Left lung (tissue), 10 donors: ENCODE measurements around the gene FAM89B. TPM values are rescaled to one million over a fixed set of nuclear protein-coding genes. Genes with fewer than 3 reads are reported as not detected.
A peak's percentile ranks its signal among the peaks of the same experiment; 100 is the strongest.

Experiments used
- ATAC-seq: fragments of 200-7000 bp; cut with Tn5 transposase; one replicate; pipeline ENCODE4 v1.9.1; 2020; ENCODE audit warnings: moderate library complexity
- DNase-seq, 4 donors: peaks; one replicate each; pipeline ENCODE4 v3.0.0-alpha.2; 2013 to 2020
- H3K27ac ChIP-seq, 2 donors: fragments of 200-600 bp; sonication (generic) in 1 of 2; one replicate each; pipeline versions ENCODE4 v1.5.0 to v1.8.0; 2020 to 2021
- H3K27me3 ChIP-seq, 2 donors: fragments of 200-600 bp; sonication (generic) in 1 of 2; one replicate each; pipeline versions ENCODE4 v1.5.0 to v1.8.0; 2020 to 2021
- H3K36me3 ChIP-seq, 2 donors: fragments of 200-600 bp; sonication (generic) in 1 of 2; one replicate each; pipeline versions ENCODE4 v1.5.0 to v1.8.0; 2020 to 2021
- H3K4me1 ChIP-seq, 2 donors: fragments of 200-600 bp; one replicate each; pipeline ENCODE4 v1.8.0; 2021
- H3K4me3 ChIP-seq, 2 donors: fragments of 200-600 bp; sonication (generic) in 1 of 2; one replicate each; pipeline versions ENCODE4 v1.5.0 to v1.8.0; 2020 to 2021; ENCODE audit warnings: mild to moderate bottlenecking in 1 of 2
- H3K9me3 ChIP-seq, 2 donors: fragments of 200-600 bp; sonication (generic) in 1 of 2; one replicate each; pipeline versions ENCODE4 v1.5.0 to v1.8.0; 2020 to 2021
- intact Hi-C, 2 donors: fragments of 100-400 bp; cut with DNase I; formaldehyde crosslinking; loops; one replicate each; pipeline versions ENCODE4 v1.11.2 to v1.14.2; 2022
- polyA plus RNA-seq, 6 donors: library from polyadenylated mRNA; unstranded; fragments of 120-200 nt; gene quantifications; one replicate each; pipeline ENCODE4 v1.2.1, GENCODE V29; 2013; ENCODE audit not compliant: insufficient read length in 6 of 6
- total RNA-seq, 2 donors: library from RNA; stranded (reverse); fragmentation: NEBNext Ultra II Directional; extraction: Animal tissue kit (Norgen Biotek cat#: 25700); gene quantifications; one replicate each; pipeline ENCODE4 v1.2.1, GENCODE V29; 2021
- TF ChIP-seq, protein P1 (sequence below), 2 donors: fragments of 200-600 bp; sonication (generic) in 1 of 2; IDR thresholded peaks; one replicate each; pipeline versions ENCODE4 v1.5.0 to v1.8.0; 2021; ENCODE audit warnings: antibody characterized with exemption in 2 of 2
- donor health status: DM: no; HTN: yes; CAD: no.
- donor health status: DM: no; HTN: no; CAD: no.

FAM89B gene
- total and polyA plus RNA-seq, 8 donors = 20.7 to 57.5 (median 34.9) TPM

DNA sequence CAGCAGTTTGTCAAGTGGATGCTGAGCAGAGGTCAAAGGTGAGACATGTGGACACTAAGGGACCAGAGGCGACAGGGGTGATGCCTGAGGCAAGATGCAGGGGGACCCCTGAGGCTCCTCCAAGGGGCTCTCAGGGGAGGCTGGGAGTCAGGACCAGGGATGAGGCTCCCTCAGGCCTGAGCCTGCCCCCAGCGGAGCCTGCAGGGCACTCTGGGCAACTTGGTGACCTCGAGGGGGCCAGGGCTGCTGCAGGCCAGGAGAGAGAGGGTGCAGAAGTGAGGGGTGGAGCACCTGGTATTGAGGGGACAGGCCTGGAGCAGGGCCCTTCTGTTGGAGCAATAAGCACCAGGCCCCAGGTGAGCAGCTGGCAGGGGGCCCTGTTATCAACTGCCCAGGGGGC lies 9.6 kb downstream of the FAM89B start:
- TF ChIP-seq, protein P1, sequence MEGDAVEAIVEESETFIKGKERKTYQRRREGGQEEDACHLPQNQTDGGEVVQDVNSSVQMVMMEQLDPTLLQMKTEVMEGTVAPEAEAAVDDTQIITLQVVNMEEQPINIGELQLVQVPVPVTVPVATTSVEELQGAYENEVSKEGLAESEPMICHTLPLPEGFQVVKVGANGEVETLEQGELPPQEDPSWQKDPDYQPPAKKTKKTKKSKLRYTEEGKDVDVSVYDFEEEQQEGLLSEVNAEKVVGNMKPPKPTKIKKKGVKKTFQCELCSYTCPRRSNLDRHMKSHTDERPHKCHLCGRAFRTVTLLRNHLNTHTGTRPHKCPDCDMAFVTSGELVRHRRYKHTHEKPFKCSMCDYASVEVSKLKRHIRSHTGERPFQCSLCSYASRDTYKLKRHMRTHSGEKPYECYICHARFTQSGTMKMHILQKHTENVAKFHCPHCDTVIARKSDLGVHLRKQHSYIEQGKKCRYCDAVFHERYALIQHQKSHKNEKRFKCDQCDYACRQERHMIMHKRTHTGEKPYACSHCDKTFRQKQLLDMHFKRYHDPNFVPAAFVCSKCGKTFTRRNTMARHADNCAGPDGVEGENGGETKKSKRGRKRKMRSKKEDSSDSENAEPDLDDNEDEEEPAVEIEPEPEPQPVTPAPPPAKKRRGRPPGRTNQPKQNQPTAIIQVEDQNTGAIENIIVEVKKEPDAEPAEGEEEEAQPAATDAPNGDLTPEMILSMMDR (IDR thresholded peaks at IDR 0.05) = no peak
- intact Hi-C loops = no loop called here
- peaks cover 0 to 90% of the 10 kb centered on the region in 2 donors for H3K36me3 ChIP-seq
- peaks cover 11 to 50% of the 10 kb centered on the region in 2 donors for H3K4me1 ChIP-seq
- H3K4me3 ChIP-seq = no peak overlapping the region
- no peaks in the 10 kb centered on the region for H3K27me3 ChIP-seq
- ATAC-seq (no peak), DNase-seq (no peak)
- no peaks in the 10 kb centered on the region for H3K9me3 ChIP-seq
- H3K27ac ChIP-seq = no peak overlapping the region

DNA sequence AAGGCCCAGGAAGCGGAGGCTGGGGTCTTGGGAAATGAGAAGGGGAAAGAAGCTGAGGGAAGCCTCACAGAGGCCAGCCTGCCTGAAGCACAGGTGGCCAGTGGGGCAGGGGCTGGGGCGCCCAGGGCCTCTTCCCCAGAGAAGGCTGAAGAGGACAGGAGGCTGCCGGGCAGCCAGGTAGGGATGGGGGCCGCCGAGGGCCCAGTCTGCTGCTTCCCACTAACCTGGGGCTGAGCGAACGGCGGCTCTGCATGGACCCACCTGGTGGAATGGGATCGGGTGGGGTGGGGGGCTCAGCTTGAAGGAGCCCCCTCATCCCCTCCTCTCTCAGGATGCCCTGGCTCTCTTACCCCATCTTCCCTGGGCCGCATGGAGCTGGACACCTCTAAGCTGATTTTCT lies 11.3 kb downstream of the FAM89B start:
- Histone ChIP-seq H3K27ac (peak overlapping the region in 1 of 2 donors; percentile 13), H3K9me3 (no peaks in the 10 kb centered on the region), H3K4me1 (peaks cover 6 to 50% of the 10 kb centered on the region in 2 donors), H3K36me3 (peaks cover 0 to 87% of the 10 kb centered on the region in 2 donors), H3K4me3 (no peak overlapping the region), H3K27me3 (no peaks in the 10 kb centered on the region)
- TF ChIP-seq, protein P1 (IDR thresholded peaks at IDR 0.05) = no peak
- DNase-seq (no peak), ATAC-seq (no peak)
- intact Hi-C loops = no loop called here

DNA sequence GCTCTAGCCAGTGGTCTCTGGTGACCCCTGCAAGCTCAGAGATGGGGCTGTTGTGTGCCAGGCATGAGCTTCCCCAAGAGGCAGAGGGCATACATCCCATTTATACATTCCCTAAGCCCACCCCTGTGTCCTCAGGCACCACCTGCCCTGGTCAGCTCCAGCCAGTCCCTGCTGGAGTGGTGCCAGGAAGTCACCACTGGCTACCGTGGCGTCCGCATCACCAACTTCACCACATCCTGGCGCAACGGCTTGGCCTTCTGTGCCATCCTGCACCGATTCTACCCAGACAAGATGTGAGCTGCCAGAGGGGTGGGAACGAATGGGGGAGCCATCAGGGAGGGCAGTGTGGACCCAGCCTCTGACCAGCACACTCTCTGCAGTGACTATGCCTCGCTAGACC lies 11.8 kb downstream of the FAM89B start:
- Histone ChIP-seq H3K36me3 (peaks cover 0 to 86% of the 10 kb centered on the region in 2 donors), H3K4me1 (peaks cover 8 to 50% of the 10 kb centered on the region in 2 donors), H3K27me3 (no peaks in the 10 kb centered on the region), H3K9me3 (no peaks in the 10 kb centered on the region), H3K4me3 (no peak overlapping the region), H3K27ac (peak overlapping the region in 1 of 2 donors; percentile 13)
- no peak for DNase-seq
- ATAC-seq = no peak
- intact Hi-C loops = no loop called here
- TF ChIP-seq, protein P1 (IDR thresholded peaks at IDR 0.05) = no peak

DNA sequence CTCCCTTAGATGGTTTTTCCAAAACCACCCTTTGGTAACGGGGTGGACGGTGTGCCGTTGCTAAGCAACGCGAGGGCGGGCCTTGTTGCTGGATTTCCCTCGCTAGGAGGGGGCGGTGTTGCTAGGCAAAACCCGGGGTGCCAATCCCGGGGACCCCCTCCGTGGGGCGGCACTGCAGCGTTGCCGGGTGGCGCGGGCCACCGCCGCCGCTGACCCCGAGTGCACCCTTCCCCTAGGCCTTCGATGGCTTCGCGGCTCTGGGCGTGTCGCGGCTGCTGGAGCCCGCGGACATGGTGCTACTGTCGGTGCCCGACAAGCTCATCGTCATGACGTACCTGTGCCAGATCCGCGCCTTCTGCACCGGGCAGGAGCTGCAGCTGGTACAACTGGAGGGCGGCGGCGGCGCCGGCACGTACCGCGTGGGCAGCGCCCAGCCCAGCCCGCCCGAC lies 12.4 kb downstream of the FAM89B start:
- intact Hi-C loops = no loop called here
- no peak for DNase-seq

DNA sequence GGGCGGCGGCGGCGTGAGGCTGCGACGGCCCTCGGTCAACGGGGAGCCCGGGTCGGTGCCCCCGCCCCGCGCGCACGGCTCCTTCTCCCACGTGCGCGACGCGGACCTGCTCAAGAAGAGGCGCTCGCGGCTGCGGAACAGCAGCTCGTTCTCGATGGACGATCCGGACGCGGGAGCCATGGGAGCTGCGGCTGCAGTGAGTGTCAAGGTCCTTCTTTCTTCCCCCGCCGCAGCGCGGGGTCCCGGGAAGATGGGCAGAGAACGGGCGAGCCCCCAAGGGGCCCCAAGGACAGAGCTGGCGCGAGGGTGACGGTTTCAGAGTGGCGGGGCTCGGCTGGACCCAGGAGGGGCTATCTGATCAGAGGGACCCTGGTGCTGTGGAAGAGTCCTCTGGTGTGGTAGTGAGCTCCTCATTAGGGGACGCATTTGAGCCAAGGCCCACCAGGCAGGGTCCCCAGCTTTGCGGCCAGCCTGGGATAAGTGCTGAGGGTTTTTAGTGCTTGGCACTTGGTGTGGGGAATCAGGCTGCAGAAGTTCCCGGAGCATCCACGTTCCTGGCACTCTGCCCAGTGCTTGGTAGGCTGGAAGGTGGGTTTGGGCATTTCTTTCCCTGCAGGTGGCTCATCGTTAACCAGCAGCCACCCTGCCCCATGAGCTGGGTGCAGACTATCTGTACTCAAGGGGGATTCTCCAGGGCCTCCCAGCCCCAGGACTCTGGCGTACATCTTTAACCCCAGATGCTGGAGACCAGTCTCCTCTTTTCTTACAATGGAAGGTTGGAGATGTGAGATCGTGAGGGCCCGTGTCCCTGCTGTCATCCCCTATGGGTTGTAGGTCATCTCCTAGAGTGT lies 13.3 kb downstream of the FAM89B start:
- Histone ChIP-seq H3K4me1 (peaks cover 8 to 50% of the 10 kb centered on the region in 2 donors), H3K36me3 (peaks cover 0 to 86% of the 10 kb centered on the region in 2 donors), H3K27me3 (no peaks in the 10 kb centered on the region), H3K9me3 (no peaks in the 10 kb centered on the region), H3K4me3 (no peak overlapping the region), H3K27ac (peak overlapping the region in 1 of 2 donors; percentile 84)
- intact Hi-C loops = no loop called here
- ATAC-seq (no peak), DNase-seq (no peak)
- TF ChIP-seq, protein P1 (IDR thresholded peaks at IDR 0.05) = no peak

More for the DNA sequence above, 12.4 kb downstream of the FAM89B start:
- peaks cover 8 to 49% of the 10 kb centered on the region in 2 donors for H3K4me1 ChIP-seq
- TF ChIP-seq, protein P1 (IDR thresholded peaks at IDR 0.05) = no peak
- H3K27ac ChIP-seq = no peak overlapping the region
- H3K9me3 ChIP-seq = no peaks in the 10 kb centered on the region
- no peaks in the 10 kb centered on the region for H3K27me3 ChIP-seq
- ATAC-seq = no peak
- peaks cover 0 to 86% of the 10 kb centered on the region in 2 donors for H3K36me3 ChIP-seq
- H3K4me3 ChIP-seq = no peak overlapping the region
